Body of pancreas (tissue), 4 donors: ENCODE measurements around the gene RNF186.

Source experiments
- POLR2A ChIP-seq, 3 donors: fragments of 450-650 bp; IDR thresholded peaks; one replicate each; pipeline ENCODE4 v1.6.1; 2016; ENCODE audit warnings: antibody characterized with exemption in 3 of 3, mild to moderate bottlenecking in 2 of 3
- TF ChIP-seq, protein P1 (sequence below), 7 experiments: fragments of 450-650 bp in 4 of 7; fragments of 200-600 bp in 3 of 7; sonication (generic) in 3 of 7; IDR thresholded peaks; one replicate each; pipeline ENCODE4 v1.5.1; 2016 to 2019; ENCODE audit warnings: antibody characterized with exemption in 7 of 7

- TF ChIP-seq, protein P1, sequence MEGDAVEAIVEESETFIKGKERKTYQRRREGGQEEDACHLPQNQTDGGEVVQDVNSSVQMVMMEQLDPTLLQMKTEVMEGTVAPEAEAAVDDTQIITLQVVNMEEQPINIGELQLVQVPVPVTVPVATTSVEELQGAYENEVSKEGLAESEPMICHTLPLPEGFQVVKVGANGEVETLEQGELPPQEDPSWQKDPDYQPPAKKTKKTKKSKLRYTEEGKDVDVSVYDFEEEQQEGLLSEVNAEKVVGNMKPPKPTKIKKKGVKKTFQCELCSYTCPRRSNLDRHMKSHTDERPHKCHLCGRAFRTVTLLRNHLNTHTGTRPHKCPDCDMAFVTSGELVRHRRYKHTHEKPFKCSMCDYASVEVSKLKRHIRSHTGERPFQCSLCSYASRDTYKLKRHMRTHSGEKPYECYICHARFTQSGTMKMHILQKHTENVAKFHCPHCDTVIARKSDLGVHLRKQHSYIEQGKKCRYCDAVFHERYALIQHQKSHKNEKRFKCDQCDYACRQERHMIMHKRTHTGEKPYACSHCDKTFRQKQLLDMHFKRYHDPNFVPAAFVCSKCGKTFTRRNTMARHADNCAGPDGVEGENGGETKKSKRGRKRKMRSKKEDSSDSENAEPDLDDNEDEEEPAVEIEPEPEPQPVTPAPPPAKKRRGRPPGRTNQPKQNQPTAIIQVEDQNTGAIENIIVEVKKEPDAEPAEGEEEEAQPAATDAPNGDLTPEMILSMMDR (IDR thresholded peaks at IDR 0.05) = no peak
- TF ChIP-seq POLR2A (IDR thresholded peaks at IDR 0.05) = no peak
Measured at GRCh38 chr1:19765623-19766022, 49.5 kb downstream of the RNF186 start.
